Activated CD4-positive, alpha-beta T cell treated with anti-CD3 and anti-CD28 coated beads, Interleukin-10, Interleukin-2, amounts not matched to agents 100 ng/mL and 50 ng/mL, durations not matched to agents 16 hours and 8 hours (primary cell): ENCODE measurements around the gene GALM.
A peak's percentile ranks its signal among the peaks of the same experiment; 100 is the strongest.
"Not testable (repeated sequence)": the region's sequence is repeated elsewhere in the genome, so short reads cannot be mapped to it uniquely, and the experiment has no call there.

Experiments
- DNase-seq: peaks from one replicate; pipeline ENCODE4 v3.0.0-alpha.2; 2020

The GALM gene

GRCh38 chr2:38712871-38713270 is 47.0 kb downstream of the GALM start:
- DNase-seq: no peak

- no peak for DNase-seq
Measured at GRCh38 chr2:38713338-38713737, 47.4 kb downstream of the GALM start.

- DNase-seq: not testable (repeated sequence)
Measured at GRCh38 chr2:38714941-38715340, 49.0 kb downstream of the GALM start.

GRCh38 chr2:38716185-38716584 is 50.3 kb downstream of the GALM start:
- no peak for DNase-seq

- DNase-seq: no peak
Measured at GRCh38 chr2:38718601-38719000, 52.7 kb downstream of the GALM start.

- no peak for DNase-seq
Measured at GRCh38 chr2:38719706-38720105, 53.8 kb downstream of the GALM start.

- DNase-seq: no peak
Measured at GRCh38 chr2:38720613-38721241, 54.8 kb downstream of the GALM start.

- DNase-seq: peak; percentile 70
Measured at GRCh38 chr2:38722271-38723061, 56.6 kb downstream of the GALM start.

- no peak for DNase-seq
Measured at GRCh38 chr2:38723173-38723572, 57.3 kb downstream of the GALM start.

- no peak for DNase-seq
Measured at GRCh38 chr2:38727661-38728060, 61.7 kb downstream of the GALM start.

GRCh38 chr2:38728694-38729093 is 62.8 kb downstream of the GALM start:
- no peak for DNase-seq

GRCh38 chr2:38731090-38731489 is 65.2 kb downstream of the GALM start:
- DNase-seq: no peak

GRCh38 chr2:38731684-38732221 is 65.8 kb downstream of the GALM start:
- DNase-seq: no peak

GRCh38 chr2:38733300-38733971 is 67.5 kb downstream of the GALM start:
- no peak for DNase-seq

- DNase-seq: no peak
Measured at GRCh38 chr2:38734299-38735058, 68.6 kb downstream of the GALM start.

- no peak for DNase-seq
Measured at GRCh38 chr2:38735999-38736320, 70.0 kb downstream of the GALM start.

GRCh38 chr2:38737000-38737698 is 71.2 kb downstream of the GALM start:
- DNase-seq: not testable (repeated sequence)

- DNase-seq: no peak
Measured at GRCh38 chr2:38737925-38738324, 72.0 kb downstream of the GALM start.

GRCh38 chr2:38739524-38739923 is 73.6 kb downstream of the GALM start:
- DNase-seq: no peak

- no peak for DNase-seq
Measured at GRCh38 chr2:38740851-38741731, 75.2 kb downstream of the GALM start.

GRCh38 chr2:38742797-38743559 is 77.1 kb downstream of the GALM start:
- no peak for DNase-seq
